Pancreas (tissue), 10 donors: ENCODE results near the gene CYP11A1. TPM values are rescaled to one million over a fixed set of nuclear protein-coding genes. Genes with fewer than 3 reads are reported as not detected.
A peak's percentile ranks its signal among the peaks of the same experiment; 100 is the strongest.

Source experiments
- ATAC-seq, 4 donors: fragments of 200-7000 bp; cut with Tn5 transposase; one replicate each; pipeline versions ENCODE4 v1.8.0 to v1.9.1; 2020; ENCODE audit warnings: mild to moderate bottlenecking in 4 of 4, moderate library complexity in 4 of 4
- DNase-seq, 6 donors: peaks; one replicate each; pipeline ENCODE4 v3.0.0-alpha.2; 2020
- FAIRE-seq: peaks from 2 replicates; lab custom pipeline; 2012; peaks lifted over from hg19 to GRCh38; lab: Jason Lieb, UNC
- H3K27ac ChIP-seq, 4 donors: fragments of 200-600 bp; sonication (generic); 1 replicate in 3 of 4; 2 replicates in 1 of 4; pipeline versions ENCODE4 v1.5.0 to v1.8.0; 2020
- H3K27me3 ChIP-seq, 4 donors: fragments of 200-600 bp; one replicate each; pipeline ENCODE4 v1.8.0; 2021
- H3K36me3 ChIP-seq, 3 donors: fragments of 200-600 bp; sonication (generic) in 1 of 3; one replicate each; pipeline versions ENCODE4 v1.5.0 to v1.8.0; 2020 to 2021
- H3K4me1 ChIP-seq, 3 donors: fragments of 200-600 bp; one replicate each; pipeline ENCODE4 v1.8.0; 2021
- H3K4me3 ChIP-seq, 4 donors: fragments of 200-600 bp; sonication (generic) in 2 of 4; one replicate each; pipeline versions ENCODE4 v1.5.0 to v1.8.0; 2020 to 2021
- H3K9me3 ChIP-seq, 4 donors: fragments of 200-600 bp; one replicate each; pipeline ENCODE4 v1.8.0; 2021
- CTCF ChIP-seq, 4 donors: fragments of 200-600 bp; sonication (generic) in 3 of 4; IDR thresholded peaks; one replicate each; pipeline versions ENCODE4 v1.5.0 to v1.8.0; 2021; ENCODE audit warnings: antibody characterized with exemption in 4 of 4
- WGBS, 2 donors: extraction: QIAGEN DNeasy Blood & Tissue Kit; methylation state at CpG; one replicate each; pipeline ENCODE4 v1.1.7; 2013; 5-methylcytosine and 5-hydroxymethylcytosine counted together
- intact Hi-C, 3 donors: fragments of 100-400 bp; cut with DNase I; formaldehyde crosslinking; loops; one replicate each; pipeline versions ENCODE4 v1.11.1 to v1.14.2; 2022
- polyA plus RNA-seq, 2 donors: library from polyadenylated mRNA; stranded (reverse); fragments of 200-250 nt; gene quantifications; one replicate each; pipeline ENCODE4 v1.2.3, GENCODE V29; 2013
- total RNA-seq, 6 donors: library from RNA; stranded (reverse); fragmentation: NEBNext Ultra II Directional in 4 of 6; extraction: Animal tissue kit (Norgen Biotek cat#: 25700) in 4 of 6; gene quantifications; one replicate each; pipeline versions ENCODE4 v1.2.1 to v1.2.4, GENCODE V29; 2021 to 2023
- donor health status: healthy with polysubstance abuse.
- donor health status: DM: no; HTN: no; CAD: no; lungs with moderate emphysema.
- donor health status: DM: no; HTN: no; CAD: no.
- donor health status: control.
- donor health status: control.
- donor health status: Bipolar disorder and iron deficiency.
- donor health status: DM: yes; HTN: yes; CAD: no.
- donor health status: DM: no; HTN: no; CAD: no.
- donor health status: DM: no; HTN: no; CAD: no.
- donor health status: DM: yes; HTN: yes; CAD: no.

The CYP11A1 gene
- total and polyA plus RNA-seq, 8 donors = 0.09 to 0.66 (median 0.28) TPM; not detected in 3

- Histone ChIP-seq H3K9me3 (no peaks in the 10 kb centered on the region), H3K27me3 (no peaks in the 10 kb centered on the region), H3K4me1 (no peaks in the 10 kb centered on the region), H3K4me3 (no peak overlapping the region), H3K36me3 (no peaks in the 10 kb centered on the region), H3K27ac (no peak overlapping the region)
- TF ChIP-seq CTCF (IDR thresholded peaks at IDR 0.05) = no peak
- intact Hi-C loops = no loop called here
- no peak for ATAC-seq
- no peak for DNase-seq
- no peak for FAIRE-seq
- WGBS, 2 donors = 80 to 84% methylated on average over 5 of the region's 5 CpGs
Measured at GRCh38 chr15:74414081-74414580, 46.7 kb upstream of the CYP11A1 start.

DNA sequence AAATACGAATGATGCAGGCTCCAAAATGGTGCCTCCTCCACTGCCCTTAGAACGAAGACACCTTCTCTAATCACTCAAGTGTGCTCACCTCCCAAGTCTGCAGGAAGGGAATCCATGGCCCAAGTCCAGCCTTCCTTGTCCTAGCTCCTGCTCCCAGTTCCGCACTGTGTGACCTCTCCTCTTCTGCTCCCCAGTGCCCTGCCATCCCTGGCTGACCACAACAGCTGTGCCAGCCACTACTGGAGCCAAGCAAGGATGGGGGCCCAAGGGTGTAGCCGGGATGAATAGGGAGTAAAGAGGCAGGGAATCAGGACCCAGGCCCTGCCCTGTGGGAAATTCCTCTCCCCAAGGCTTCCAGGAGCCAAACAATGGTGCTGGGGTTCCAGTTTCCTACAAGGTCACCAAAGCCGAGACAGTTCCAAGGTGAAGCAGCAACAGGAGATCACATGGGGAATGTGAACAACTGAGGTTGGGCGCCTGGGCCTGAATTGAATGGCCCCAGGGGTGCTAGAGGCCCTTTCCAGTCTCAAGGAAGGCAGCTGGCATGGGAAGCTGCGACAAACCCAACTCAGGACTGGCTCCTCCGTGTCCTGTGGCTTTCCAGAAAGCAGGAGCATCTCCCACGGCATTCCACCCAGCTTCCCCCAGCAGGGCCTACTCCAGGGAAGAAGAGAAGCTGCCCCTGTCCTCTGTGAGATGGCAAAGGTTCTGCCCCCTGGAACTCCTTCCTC, 46.1 kb upstream of the CYP11A1 start:
- Histone ChIP-seq H3K4me1 (no peaks in the 10 kb centered on the region), H3K27ac (no peak overlapping the region), H3K4me3 (no peak overlapping the region), H3K27me3 (no peaks in the 10 kb centered on the region), H3K36me3 (no peaks in the 10 kb centered on the region), H3K9me3 (no peaks in the 10 kb centered on the region)
- FAIRE-seq (no peak), ATAC-seq (no peak), DNase-seq (peak in 1 of 6 donors; percentile 28)
- intact Hi-C loops = no loop called here
- no peak for TF ChIP-seq CTCF (IDR thresholded peaks at IDR 0.05)
- 79 to 85% methylated on average over 9 of the region's 9 CpGs for WGBS, 2 donors

DNA sequence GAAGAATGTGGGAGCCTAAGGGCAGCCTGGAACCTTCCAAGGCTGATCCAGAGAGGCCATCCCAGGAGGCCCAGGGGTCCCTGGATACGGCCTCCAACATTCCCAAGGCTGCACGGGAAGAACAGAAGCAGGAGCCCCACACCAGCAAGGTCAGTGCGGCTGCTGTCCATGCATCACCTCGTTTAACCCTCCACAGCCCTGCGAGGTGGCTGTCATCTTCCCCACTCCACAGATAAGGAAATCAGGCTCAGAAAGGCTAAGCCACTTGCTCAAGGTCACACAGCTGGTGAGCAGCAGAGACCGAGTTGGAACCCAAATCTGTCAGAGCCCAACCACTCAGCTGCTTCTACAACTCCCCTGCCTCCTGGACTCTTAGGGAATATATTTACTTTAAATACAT, 44.7 kb upstream of the CYP11A1 start:
- DNase-seq (no peak), FAIRE-seq (no peak), ATAC-seq (no peak)
- TF ChIP-seq CTCF (IDR thresholded peaks at IDR 0.05) = no peak
- Histone ChIP-seq H3K27ac (no peak overlapping the region), H3K27me3 (no peaks in the 10 kb centered on the region), H3K4me1 (no peaks in the 10 kb centered on the region), H3K9me3 (no peaks in the 10 kb centered on the region), H3K4me3 (no peak overlapping the region), H3K36me3 (no peaks in the 10 kb centered on the region)
- intact Hi-C loops = no loop called here
- WGBS, 2 donors = 31 to 42% methylated on average over 6 of the region's 6 CpGs

- no peaks in the 10 kb centered on the region for H3K36me3 ChIP-seq
- FAIRE-seq (no peak), ATAC-seq (no peak), DNase-seq (no peak)
- H3K9me3 ChIP-seq = no peaks in the 10 kb centered on the region
- 93 to 96% methylated on average over 12 of the region's 12 CpGs for WGBS, 2 donors
- intact Hi-C loops = no loop called here
- H3K4me1 ChIP-seq = no peaks in the 10 kb centered on the region
- H3K27me3 ChIP-seq = no peaks in the 10 kb centered on the region
- no peak for TF ChIP-seq CTCF (IDR thresholded peaks at IDR 0.05)
- no peak overlapping the region for H3K27ac ChIP-seq
- H3K4me3 ChIP-seq = no peak overlapping the region
Measured at GRCh38 chr15:74411686-74412085, 44.2 kb upstream of the CYP11A1 start.

GRCh38 chr15:74410502-74410901, 43.1 kb upstream of the CYP11A1 start:
- H3K36me3 ChIP-seq = no peaks in the 10 kb centered on the region
- TF ChIP-seq CTCF (IDR thresholded peaks at IDR 0.05) = no peak
- intact Hi-C loops = no loop called here
- FAIRE-seq (no peak), DNase-seq (no peak), ATAC-seq (no peak)
- 92 to 97% methylated on average over 18 of the region's 18 CpGs for WGBS, 2 donors
- no peak overlapping the region for H3K4me3 ChIP-seq
- no peaks in the 10 kb centered on the region for H3K9me3 ChIP-seq
- H3K27ac ChIP-seq = no peak overlapping the region
- H3K4me1 ChIP-seq = no peaks in the 10 kb centered on the region
- H3K27me3 ChIP-seq = no peaks in the 10 kb centered on the region
